Thymus (tissue), 11 donors: ENCODE results near the gene SELL. TPM values are rescaled to one million over a fixed set of nuclear protein-coding genes. Genes with fewer than 3 reads are reported as not detected.
"Not testable (repeated sequence)": the region's sequence is repeated elsewhere in the genome, so short reads cannot be mapped to it uniquely, and the experiment has no call there.

Experiments
- DNase-seq, 9 donors: peaks; one replicate each; pipeline ENCODE4 v3.0.0-alpha.2; 2013; ENCODE audit warnings: low spot score in 9 of 9, low read depth in 6 of 9, missing footprints in 1 of 9
- H3K27ac ChIP-seq, 2 donors: one replicate each; pipeline ENCODE4 v1.5.1; 2013; ENCODE audit warnings: control low read depth in 1 of 2, low read depth in 1 of 2, low read length in 1 of 2, mild to moderate bottlenecking in 1 of 2, moderate library complexity in 1 of 2
- H3K27me3 ChIP-seq, 2 donors: one replicate each; pipeline ENCODE4 v1.5.1; 2013; ENCODE audit warnings: low read length in 1 of 2; ENCODE audit not compliant: control insufficient read depth in 2 of 2, insufficient read depth in 1 of 2
- H3K36me3 ChIP-seq, 2 donors: one replicate each; pipeline ENCODE4 v1.5.1; 2013; ENCODE audit warnings: low read length in 1 of 2, mild to moderate bottlenecking in 1 of 2, moderate library complexity in 1 of 2; ENCODE audit not compliant: control insufficient read depth in 2 of 2, insufficient read depth in 2 of 2
- H3K4me1 ChIP-seq, 2 donors: one replicate each; pipeline ENCODE4 v1.5.1; 2013; ENCODE audit warnings: low read length in 2 of 2; ENCODE audit not compliant: control insufficient read depth in 2 of 2, insufficient read depth in 2 of 2
- H3K4me3 ChIP-seq, 2 donors: one replicate each; pipeline ENCODE4 v1.5.1; 2013; ENCODE audit warnings: low read length in 2 of 2, control low read depth in 1 of 2, mild to moderate bottlenecking in 1 of 2
- H3K9me3 ChIP-seq, 2 donors: one replicate each; pipeline ENCODE4 v1.5.1; 2013; ENCODE audit warnings: low read length in 1 of 2, mild to moderate bottlenecking in 1 of 2; ENCODE audit not compliant: control insufficient read depth in 2 of 2, insufficient read depth in 1 of 2
- WGBS: extraction: QIAGEN DNeasy Blood & Tissue Kit; methylation state at CpG from one replicate; pipeline ENCODE4 v1.1.7; 2013; 5-methylcytosine and 5-hydroxymethylcytosine counted together
- polyA plus RNA-seq: library from polyadenylated mRNA; stranded (reverse); fragments of 200-250 nt; gene quantifications from one replicate; pipeline ENCODE4 v1.2.3, GENCODE V29; 2013
- total RNA-seq: library from RNA; stranded (reverse); fragments of 120-200 nt; gene quantifications from one replicate; pipeline ENCODE4 v1.2.4, GENCODE V29; 2013
- donor health status: healthy.

The SELL gene
- total and polyA plus RNA-seq, 2 donors = 73.0 to 136 TPM

- WGBS = 92% methylated on average over 4 of the region's 4 CpGs
- H3K27me3 ChIP-seq, DNase-seq, H3K36me3 ChIP-seq, H3K27ac ChIP-seq, H3K4me3 ChIP-seq, H3K4me1 ChIP-seq, H3K9me3 ChIP-seq: not testable (repeated sequence)
Measured at GRCh38 chr1:169683168-169683567, 28.3 kb downstream of the SELL start.

- H3K4me1 ChIP-seq = peaks cover 0 to 2% of the 10 kb centered on the region in 2 donors
- DNase-seq = no peak
- 61% methylated on average over 2 of the region's 2 CpGs for WGBS
- H3K36me3 ChIP-seq = no peaks in the 10 kb centered on the region
- H3K27me3 ChIP-seq = no peaks in the 10 kb centered on the region
- no peak overlapping the region for H3K27ac ChIP-seq
- H3K4me3 ChIP-seq = no peak overlapping the region
- H3K9me3 ChIP-seq = no peaks in the 10 kb centered on the region
Measured at GRCh38 chr1:169682071-169682470, 29.3 kb downstream of the SELL start.

GRCh38 chr1:169681140-169681539 is 30.3 kb downstream of the SELL start:
- H3K27me3 ChIP-seq = no peaks in the 10 kb centered on the region
- H3K4me3 ChIP-seq = no peak overlapping the region
- WGBS = 89% methylated on average over 2 of the region's 2 CpGs
- DNase-seq = no peak
- peaks cover 0 to 2% of the 10 kb centered on the region in 2 donors for H3K4me1 ChIP-seq
- no peaks in the 10 kb centered on the region for H3K36me3 ChIP-seq
- H3K9me3 ChIP-seq = no peaks in the 10 kb centered on the region
- H3K27ac ChIP-seq = peak overlapping the region in 1 of 2 donors; percentile 42

- no peak overlapping the region for H3K27ac ChIP-seq
- no peaks in the 10 kb centered on the region for H3K36me3 ChIP-seq
- no peaks in the 10 kb centered on the region for H3K27me3 ChIP-seq
- WGBS = 90% methylated on average over 6 of the region's 6 CpGs
- no peak for DNase-seq
- H3K4me3 ChIP-seq = no peak overlapping the region
- H3K9me3 ChIP-seq = no peaks in the 10 kb centered on the region
- H3K4me1 ChIP-seq = peaks cover 0 to 2% of the 10 kb centered on the region in 2 donors
Measured at GRCh38 chr1:169680377-169681019, 30.9 kb downstream of the SELL start.

- no peak for DNase-seq
- Histone ChIP-seq H3K36me3 (no peaks in the 10 kb centered on the region), H3K27me3 (no peaks in the 10 kb centered on the region), H3K9me3 (no peaks in the 10 kb centered on the region), H3K4me1 (peaks cover 0 to 2% of the 10 kb centered on the region in 2 donors), H3K27ac (no peak overlapping the region), H3K4me3 (no peak overlapping the region)
- 90% methylated on average over 3 of the region's 3 CpGs for WGBS
Measured at GRCh38 chr1:169679692-169680091, 31.7 kb downstream of the SELL start.

- H3K36me3 ChIP-seq = no peaks in the 10 kb centered on the region
- H3K4me1 ChIP-seq = peaks cover 0 to 2% of the 10 kb centered on the region in 2 donors
- H3K9me3 ChIP-seq = no peaks in the 10 kb centered on the region
- WGBS = 53% methylated on average over 2 of the region's 2 CpGs
- no peak for DNase-seq
- no peak overlapping the region for H3K27ac ChIP-seq
- no peaks in the 10 kb centered on the region for H3K27me3 ChIP-seq
- H3K4me3 ChIP-seq = no peak overlapping the region
Measured at GRCh38 chr1:169676001-169676400, 35.4 kb downstream of the SELL start.

- no peak overlapping the region for H3K27ac ChIP-seq
- no peak for DNase-seq
Measured at GRCh38 chr1:169670836-169671235, 40.6 kb downstream of the SELL start.

GRCh38 chr1:169670244-169670643 is 41.2 kb downstream of the SELL start:
- DNase-seq, H3K4me3 ChIP-seq, H3K4me1 ChIP-seq, H3K36me3 ChIP-seq, H3K9me3 ChIP-seq, H3K27me3 ChIP-seq, H3K27ac ChIP-seq: not testable (repeated sequence)
- whole genome bisulfite sequencing = 100% methylated on average over 3 of the region's 3 CpGs

More at GRCh38 chr1:169670836-169671235, 40.6 kb downstream of the SELL start:
- WGBS = 24% methylated on average over 3 of the region's 3 CpGs
- no peaks in the 10 kb centered on the region for H3K36me3 ChIP-seq
- H3K4me3 ChIP-seq = no peak overlapping the region
- H3K27me3 ChIP-seq = no peaks in the 10 kb centered on the region
- peaks cover 0 to 5% of the 10 kb centered on the region in 2 donors for H3K4me1 ChIP-seq
- no peaks in the 10 kb centered on the region for H3K9me3 ChIP-seq

GRCh38 chr1:169667699-169668596 is 43.5 kb downstream of the SELL start:
- H3K27ac ChIP-seq, H3K4me1 ChIP-seq, DNase-seq, H3K4me3 ChIP-seq, H3K9me3 ChIP-seq, H3K27me3 ChIP-seq, H3K36me3 ChIP-seq: not testable (repeated sequence)
- WGBS = 92% methylated on average over 27 of the region's 28 CpGs
